ENCODE measurements around the gene SNRNP40.
"Not testable (repeated sequence)": the region's sequence is repeated elsewhere in the genome, so short reads cannot be mapped to it uniquely, and the experiment has no call there.

SNRNP40 gene

DNA sequence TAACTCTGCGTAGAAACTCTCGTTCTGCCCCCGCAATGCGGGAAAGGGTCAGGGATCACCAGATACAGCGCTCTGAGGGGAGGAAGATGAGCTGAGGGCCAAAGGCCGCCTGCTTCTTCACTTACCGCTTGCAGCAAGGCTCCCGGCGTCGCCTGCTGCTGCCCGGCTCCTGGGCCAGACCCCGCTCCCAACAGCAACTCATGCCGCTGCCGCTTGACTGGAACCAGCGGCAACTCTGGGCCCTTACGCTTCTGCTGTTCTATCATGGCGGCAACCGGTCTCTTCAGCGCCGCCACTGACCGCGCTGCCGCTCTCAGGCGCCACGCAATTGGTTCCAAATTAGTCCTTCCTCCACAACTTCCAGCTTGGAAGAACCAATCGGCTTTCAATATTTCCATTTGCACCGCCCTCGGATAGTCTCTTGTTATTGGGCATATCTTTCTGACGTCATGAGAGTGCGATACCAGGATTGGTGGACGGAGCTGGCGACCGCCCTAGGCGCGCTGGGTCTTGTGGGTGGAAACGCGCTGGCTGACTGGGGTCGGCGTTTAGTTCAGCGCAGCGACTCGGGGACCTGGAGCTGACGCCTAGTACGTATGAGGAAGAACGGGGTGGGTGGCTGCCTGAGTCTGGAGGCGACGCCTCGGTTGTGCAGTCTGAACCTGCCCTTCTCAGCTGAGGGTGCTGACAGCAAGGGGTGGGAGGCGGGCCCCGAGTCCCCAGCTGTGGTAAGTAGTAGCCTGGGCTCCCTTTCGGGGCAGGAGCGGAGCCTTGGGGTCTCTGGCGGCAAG is at the start of gene SNRNP40, which contains the start of gene ZCCHC17:
Gene SNRNP40, minus strand, starts transcription at position 303 of the 791 bp plus-strand sequence. Its CDS starts 37 bp downstream, at position 266.
Gene ZCCHC17, plus strand, starts transcription at position 547 of the 791 bp plus-strand sequence. CDS start 13,067 bp downstream, outside the sequence.
- peak; percentile 91 for DNase-seq (ENCODE audit: low read depth)

DNA sequence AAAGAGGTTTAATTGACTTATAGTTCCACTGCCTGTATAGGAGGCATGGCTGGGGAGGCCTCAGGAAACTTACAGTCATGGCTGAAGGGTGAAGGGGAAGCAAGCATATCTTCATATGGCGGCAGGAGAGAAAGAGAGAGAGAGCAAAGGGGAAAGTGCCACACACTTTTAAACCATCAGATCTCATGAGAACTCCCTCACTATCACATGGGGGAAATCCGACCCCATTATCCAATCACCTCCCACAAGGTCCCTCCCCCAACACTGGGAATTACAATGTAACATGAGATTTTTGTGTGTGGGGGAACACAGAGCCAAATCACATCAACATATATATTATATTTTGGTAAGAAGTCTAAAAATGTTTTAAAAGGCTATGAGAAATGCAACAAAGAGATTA is 49.0 kb upstream of the SNRNP40 start:
- DNase-seq (ENCODE audit: low read depth): no peak

- no peak for DNase-seq (ENCODE audit: low read depth)
Observed at GRCh38 chr1:31344503-31344902, 47.9 kb upstream of the SNRNP40 start.

DNA sequence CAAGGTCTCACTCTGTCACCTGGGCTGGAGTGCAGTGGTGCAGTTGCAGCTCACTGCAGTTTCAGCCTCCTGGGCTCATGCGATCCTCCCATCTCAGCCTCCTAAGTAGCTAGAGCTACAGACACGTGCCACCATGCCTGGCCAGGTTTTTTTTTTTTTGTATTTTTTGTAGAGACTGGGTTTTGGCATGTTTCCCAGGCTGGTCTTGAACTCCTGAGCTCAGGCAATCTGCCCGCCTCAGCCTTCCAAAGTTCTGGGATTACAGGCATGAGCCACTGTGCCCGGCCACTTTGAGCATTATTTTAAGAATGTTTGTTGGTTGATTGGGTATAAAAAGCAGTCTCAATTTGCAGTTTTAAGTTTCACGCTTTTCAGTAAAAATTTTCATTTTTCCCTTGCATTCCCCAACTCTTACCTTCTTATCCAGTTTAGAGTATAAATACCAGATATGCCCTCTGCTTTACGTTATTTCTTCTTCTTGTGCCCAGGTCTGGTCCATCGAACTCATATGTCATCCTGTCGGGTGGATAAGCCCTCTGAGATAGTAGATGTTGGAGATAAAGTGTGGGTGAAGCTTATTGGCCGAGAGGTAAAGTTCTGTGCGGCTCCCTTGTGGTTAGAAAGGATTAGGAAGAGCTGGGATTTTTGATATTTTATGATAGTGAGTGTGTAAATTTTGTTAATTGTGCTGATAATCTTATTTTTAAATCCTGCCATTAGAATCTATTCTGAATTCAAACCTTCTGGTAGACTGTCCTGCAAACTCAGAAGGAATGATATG is 40.3 kb upstream of the SNRNP40 start:
- no peak for DNase-seq (ENCODE audit: low read depth)

GRCh38 chr1:31335007-31335406 is 38.4 kb upstream of the SNRNP40 start:
- no peak for DNase-seq (ENCODE audit: low read depth)

DNA sequence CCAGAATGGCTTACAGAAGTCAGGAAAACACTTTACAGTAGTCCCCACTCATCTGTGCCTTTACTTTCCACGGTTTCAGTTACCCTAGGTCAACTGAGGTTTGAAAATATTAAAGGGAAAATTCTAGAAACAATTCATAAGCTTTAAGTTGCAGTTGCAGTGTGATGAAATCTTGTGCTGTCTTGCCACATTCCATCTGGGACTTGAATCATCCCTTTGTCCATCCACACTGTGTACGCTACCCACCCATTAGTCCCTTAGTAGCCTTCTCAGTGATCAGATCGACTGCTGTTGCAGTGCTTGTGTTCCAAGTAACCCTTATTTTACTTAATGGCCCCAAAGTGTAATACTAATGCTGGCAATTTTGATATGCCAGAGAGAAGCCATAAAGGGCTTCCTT is 30.8 kb upstream of the SNRNP40 start:
- DNase-seq (ENCODE audit: low read depth): no peak

DNA sequence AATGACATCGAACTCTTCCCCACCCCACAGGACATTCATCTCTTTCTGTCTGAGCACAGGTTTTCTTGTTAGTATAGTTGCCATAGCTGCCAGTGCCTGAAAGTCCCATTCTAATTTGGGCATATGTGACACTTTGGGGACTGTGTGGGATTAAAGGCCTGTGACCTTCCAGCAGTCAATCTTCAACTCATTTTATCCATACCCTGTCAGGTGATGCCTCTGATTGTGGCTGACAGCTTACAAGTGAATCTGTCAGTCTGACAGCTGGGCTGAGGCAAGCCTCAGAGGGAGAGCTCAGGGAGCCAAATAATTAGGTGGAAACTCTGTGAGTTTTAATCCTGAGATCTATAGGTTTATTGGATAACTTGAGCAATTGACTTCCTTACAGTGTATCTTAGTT is 29.9 kb upstream of the SNRNP40 start:
- no peak for DNase-seq (ENCODE audit: low read depth)

GRCh38 chr1:31324992-31325391 is 28.4 kb upstream of the SNRNP40 start:
- DNase-seq (ENCODE audit: low read depth): no peak

DNA sequence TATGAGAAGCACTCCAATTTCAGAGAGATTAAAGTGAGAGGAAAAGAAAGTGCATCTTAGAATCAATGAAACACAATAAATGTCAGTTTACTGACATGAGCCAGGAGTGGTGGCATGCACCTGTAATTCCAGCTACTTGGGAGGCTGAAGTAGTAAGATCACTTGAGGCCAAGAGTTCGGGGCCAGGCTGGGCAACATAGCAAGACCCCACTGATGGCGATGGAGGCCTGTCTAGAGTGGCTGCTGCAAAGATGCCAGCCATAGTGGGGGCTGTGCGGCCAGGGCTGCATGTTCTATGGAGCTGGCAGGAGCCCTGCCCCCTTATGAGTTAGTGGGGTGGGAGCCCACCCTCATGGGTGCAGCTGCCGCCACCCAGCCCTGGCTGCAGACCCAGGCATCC is 27.5 kb upstream of the SNRNP40 start:
- no peak for DNase-seq (ENCODE audit: low read depth)

GRCh38 chr1:31318146-31318545 is 21.6 kb upstream of the SNRNP40 start:
- no peak for DNase-seq (ENCODE audit: low read depth)

DNA sequence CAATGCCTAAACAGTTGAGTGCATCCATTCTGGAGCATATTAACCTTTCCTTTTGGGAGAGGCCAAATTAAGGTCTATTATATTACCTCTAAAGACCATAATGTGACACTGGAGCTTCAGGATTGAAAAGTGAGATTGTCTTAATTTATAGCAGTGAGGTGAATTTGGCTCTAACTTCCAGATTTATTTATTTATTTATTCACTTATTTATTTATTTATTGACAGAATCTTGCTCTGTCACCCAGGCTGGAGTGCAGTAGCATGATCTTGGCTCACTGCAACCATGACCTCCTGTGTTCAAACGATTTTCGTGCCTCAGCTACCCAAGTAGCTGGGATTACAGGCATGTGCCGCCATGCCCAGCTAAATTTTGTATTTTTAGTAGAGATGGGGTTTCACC is 19.3 kb upstream of the SNRNP40 start:
- DNase-seq (ENCODE audit: low read depth): no peak

GRCh38 chr1:31310198-31310597 is 13.6 kb upstream of the SNRNP40 start:
- no peak for DNase-seq (ENCODE audit: low read depth)

- no peak for DNase-seq (ENCODE audit: low read depth)
Observed at GRCh38 chr1:31308036-31308435, 11.4 kb upstream of the SNRNP40 start.

- no peak for DNase-seq (ENCODE audit: low read depth)
Observed at GRCh38 chr1:31306278-31306677, 9.7 kb upstream of the SNRNP40 start.

GRCh38 chr1:31302709-31303441 is 6.3 kb upstream of the SNRNP40 start:
- DNase-seq (ENCODE audit: low read depth): no peak

GRCh38 chr1:31300193-31300592 is 3.6 kb upstream of the SNRNP40 start:
- no peak for DNase-seq (ENCODE audit: low read depth)

DNA sequence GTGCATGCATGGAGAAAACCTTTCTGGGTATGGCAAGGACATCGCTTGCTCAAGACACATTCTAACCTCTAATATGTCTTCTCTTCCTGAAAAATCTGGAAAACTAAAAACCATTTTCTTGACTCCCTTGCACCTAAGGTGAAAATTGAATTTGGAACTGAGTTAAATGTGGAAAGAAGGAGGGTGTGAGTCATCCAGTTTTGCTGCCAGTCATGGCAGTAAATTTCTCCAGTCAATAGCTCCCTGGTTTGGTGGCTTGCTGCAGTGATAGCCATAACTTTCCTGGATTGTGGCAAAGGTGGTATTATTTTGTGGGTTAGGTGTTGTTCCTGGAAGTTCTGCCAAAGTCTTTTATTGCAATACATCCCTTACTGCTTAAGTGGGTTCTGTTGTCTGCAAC is 2.8 kb upstream of the SNRNP40 start:
- no peak for DNase-seq (ENCODE audit: low read depth)

DNA sequence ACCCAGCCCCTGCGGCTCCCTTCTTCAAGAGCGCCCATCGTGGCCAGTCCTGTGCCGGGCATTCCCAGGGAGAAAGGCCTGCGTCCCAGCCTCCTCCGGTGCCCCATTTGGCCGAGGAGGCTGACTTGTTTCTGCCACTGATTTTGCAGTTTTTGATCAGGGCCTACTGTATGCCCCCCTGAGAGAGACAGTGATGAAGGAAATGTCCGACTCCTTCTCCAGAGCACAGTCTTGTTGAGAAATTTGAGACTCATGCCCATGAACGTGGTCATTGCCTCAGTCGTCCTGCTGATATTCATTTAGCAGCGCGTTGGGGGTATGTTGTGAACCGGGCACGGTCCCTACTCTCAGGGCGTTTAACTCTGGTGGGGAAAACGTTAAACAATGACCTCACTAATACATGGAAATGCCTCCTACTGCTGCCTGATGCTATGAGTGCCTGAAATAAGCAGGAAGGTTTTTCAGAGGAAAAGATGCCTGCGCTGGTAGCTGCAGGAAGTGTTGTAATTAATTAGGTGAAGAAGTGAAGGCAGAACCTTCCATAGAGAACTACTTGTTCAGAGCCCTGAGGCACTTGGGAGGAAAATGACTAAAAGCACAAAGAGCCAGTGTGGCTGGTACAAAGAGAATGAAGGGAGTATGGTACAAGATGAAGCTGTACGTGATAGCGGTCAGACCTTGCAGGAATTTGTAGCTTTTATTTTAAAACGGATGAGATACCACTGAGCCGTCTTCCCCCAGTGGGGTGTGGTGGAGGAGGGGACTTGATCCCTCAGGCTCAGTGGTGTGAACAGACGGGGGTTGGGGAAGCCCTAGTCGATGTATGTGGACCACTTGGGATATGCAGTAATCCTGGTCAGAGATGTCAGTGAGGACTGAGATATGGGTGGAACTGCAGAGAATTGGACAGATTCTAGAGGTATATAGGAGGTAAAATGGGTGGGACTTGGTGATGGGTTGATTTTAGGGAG is 974 bp upstream of the SNRNP40 start:
- no peak for DNase-seq (ENCODE audit: low read depth)

DNA sequence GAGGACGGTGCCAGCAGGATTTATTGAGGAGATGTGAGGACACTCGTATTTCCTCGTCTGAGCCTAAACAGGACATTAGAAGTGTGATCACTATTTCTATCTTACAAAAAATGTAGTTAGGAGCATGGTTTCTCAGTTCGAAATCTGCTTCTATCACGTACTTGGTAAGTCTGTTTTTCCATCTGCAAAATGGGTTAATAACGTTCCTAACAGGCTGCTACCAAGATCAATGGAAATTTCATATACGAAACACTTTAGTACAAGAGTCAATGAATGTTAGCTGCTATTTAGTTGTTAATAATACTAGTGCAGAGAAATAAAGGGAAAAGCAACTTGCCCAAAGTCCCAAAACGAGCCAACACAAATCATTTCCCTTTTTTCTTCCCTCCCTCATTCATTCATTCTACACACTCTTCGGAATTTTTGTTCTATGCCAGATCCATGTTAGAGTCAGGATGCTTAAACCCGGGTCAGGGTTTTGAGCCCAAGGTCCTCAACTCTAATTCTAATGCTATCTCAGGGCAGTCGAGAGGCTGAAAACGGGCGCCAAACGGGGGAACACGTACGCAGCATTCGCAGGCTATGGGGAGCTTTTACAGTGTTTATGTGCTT is 608 bp downstream of the SNRNP40 start:
- DNase-seq (ENCODE audit: low read depth): no peak

GRCh38 chr1:31289021-31289420 is 7.6 kb downstream of the SNRNP40 start:
- no peak for DNase-seq (ENCODE audit: low read depth)

DNA sequence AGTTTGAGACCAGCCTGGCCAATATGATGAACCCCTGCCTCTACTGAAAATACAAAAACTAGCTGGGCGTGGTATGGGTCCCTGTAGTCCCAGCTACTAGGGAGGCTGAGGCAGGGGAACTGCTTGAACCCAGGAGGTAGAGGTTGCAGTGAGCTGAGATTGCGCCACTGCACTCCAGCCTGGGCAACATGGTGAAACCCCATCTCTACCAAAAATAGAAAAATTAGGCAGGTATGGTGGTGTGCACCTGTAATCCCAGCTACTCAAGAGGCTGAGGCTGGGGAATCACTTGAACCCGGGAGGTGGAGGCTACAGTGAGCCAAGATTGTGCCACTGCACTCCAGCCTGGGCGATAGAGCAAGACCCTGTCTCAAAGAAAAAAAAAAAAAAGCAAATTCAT is 8.8 kb downstream of the SNRNP40 start:
- DNase-seq (ENCODE audit: low read depth): not testable (repeated sequence)
